SK-N-SH (cell line): ENCODE measurements around the gene HLA-DMA.

Experiments
- CHD2 ChIP-seq: fragments of 150-350 bp; IDR thresholded peaks from 2 replicates; pipeline ENCODE4 v1.6.1; 2018; ENCODE audit warnings: low read length; ENCODE audit not compliant: partially characterized antibody
- CTCF ChIP-seq: fragments of 200-600 bp; sonication (generic); IDR thresholded peaks from 2 replicates; pipeline ENCODE4 v1.6.1; 2017; ENCODE audit warnings: antibody characterized with exemption, mild to moderate bottlenecking, moderate library complexity
- EP300 ChIP-seq, 2 experiments: IDR thresholded peaks; 2 replicates each; pipeline versions ENCODE4 v1.4.0 to v1.6.1; 2012; ENCODE audit warnings: borderline replicate concordance in 1 of 2, low read depth in 1 of 2, low read length in 1 of 2
- MEF2A ChIP-seq: IDR thresholded peaks from 2 replicates; pipeline ENCODE4 v1.4.0; 2012; ENCODE audit warnings: low read depth, borderline replicate concordance
- REST ChIP-seq: IDR thresholded peaks from 2 replicates; pipeline ENCODE4 v1.6.1; 2012; ENCODE audit warnings: mild to moderate bottlenecking, low read depth, low read length, moderate library complexity

GRCh38 chr6:32953775-32954174 lies 878 bp upstream of the HLA-DMA start:
- TF ChIP-seq CTCF (no peak), REST (no peak), MEF2A (no peak), EP300 (IDR thresholded peaks at IDR 0.05; ENCODE audit: borderline replicate concordance in 1 of 2, low read depth in 1 of 2, low read length in 1 of 2) (no peak), CHD2 (no peak)
